Fibroblast of lung (primary cell): ENCODE results near the gene GLT6D1.

Experiments used
- EZH2 ChIP-seq: IDR thresholded peaks from 2 replicates; pipeline ENCODE4 v1.5.1; 2012; ENCODE audit warnings: low read length, control low read depth, mild to moderate bottlenecking; ENCODE audit errors: missing control alignments
- TF ChIP-seq, protein P1 (sequence below), 2 donors: IDR thresholded peaks in 1 of 2; conservative IDR thresholded peaks in 1 of 2; 1 replicate in 1 of 2; 2 replicates in 1 of 2; pipeline ENCODE4 v1.5.1; 2011 to 2012; ENCODE audit warnings: low read length in 2 of 2, control low read depth in 1 of 2, inconsistent platforms in 1 of 2, low read depth in 1 of 2, mild to moderate bottlenecking in 1 of 2

DNA sequence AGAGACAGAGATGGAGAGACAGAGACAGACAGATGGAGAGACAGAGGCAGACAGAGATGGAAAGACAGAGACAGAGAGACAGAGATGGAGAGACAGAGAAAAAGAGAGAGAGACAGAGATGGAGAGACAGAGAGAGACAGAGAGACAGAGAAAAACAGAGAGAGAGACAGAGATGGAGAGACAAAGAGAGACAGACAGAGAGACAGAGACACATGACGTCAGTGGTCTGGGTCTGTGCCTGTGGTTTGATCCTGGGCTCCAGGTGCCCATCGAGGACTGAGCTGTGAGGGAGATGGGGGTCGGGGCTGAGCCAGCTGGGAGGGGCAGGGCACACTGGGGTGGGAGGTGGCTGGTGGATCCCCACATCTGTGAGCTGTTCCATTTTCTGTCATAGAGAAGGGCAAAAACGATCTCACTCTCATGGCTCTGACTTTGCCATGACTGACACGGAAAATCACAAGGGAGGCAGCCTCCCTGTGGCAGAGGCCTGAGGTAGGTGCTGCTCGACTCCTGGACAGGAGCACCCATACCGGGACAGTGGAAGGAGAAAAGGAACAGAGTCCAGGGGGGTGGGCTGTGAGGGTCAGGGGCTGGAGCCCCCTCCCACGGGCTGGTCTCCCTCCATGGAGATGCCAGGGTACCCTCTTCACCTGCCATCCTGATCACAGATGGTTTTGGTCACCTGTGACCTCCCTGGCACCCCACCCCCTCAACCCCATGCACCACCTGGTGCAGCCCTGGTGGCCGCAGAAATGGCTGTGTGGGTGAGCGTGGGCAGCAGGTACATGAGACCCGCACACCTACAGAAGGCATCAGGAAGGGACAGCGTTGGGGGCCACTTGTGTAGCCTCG, 28.8 kb downstream of the GLT6D1 start:
- TF ChIP-seq, protein P1, sequence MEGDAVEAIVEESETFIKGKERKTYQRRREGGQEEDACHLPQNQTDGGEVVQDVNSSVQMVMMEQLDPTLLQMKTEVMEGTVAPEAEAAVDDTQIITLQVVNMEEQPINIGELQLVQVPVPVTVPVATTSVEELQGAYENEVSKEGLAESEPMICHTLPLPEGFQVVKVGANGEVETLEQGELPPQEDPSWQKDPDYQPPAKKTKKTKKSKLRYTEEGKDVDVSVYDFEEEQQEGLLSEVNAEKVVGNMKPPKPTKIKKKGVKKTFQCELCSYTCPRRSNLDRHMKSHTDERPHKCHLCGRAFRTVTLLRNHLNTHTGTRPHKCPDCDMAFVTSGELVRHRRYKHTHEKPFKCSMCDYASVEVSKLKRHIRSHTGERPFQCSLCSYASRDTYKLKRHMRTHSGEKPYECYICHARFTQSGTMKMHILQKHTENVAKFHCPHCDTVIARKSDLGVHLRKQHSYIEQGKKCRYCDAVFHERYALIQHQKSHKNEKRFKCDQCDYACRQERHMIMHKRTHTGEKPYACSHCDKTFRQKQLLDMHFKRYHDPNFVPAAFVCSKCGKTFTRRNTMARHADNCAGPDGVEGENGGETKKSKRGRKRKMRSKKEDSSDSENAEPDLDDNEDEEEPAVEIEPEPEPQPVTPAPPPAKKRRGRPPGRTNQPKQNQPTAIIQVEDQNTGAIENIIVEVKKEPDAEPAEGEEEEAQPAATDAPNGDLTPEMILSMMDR (conservative IDR thresholded peaks at IDR 0.05 in 1 of 2, IDR thresholded peaks at IDR 0.05 in 1 of 2; ENCODE audit: low read depth in 1 of 2, low read length in 2 of 2): no peak
- no peak for TF ChIP-seq EZH2
